Right atrium auricular region (tissue), 2 donors: ENCODE measurements around the gene SLC8A3. TPM values are rescaled to one million over a fixed set of nuclear protein-coding genes. Genes with fewer than 3 reads are reported as not detected.

ENCODE experiments used
- DNase-seq: peaks from one replicate; pipeline ENCODE4 v3.0.0-alpha.2; 2019; ENCODE audit warnings: low spot score
- H3K27ac ChIP-seq, 2 donors: fragments of 200-600 bp; sonication (generic); 1 replicate in 1 of 2; 2 replicates in 1 of 2; pipeline ENCODE4 v1.5.1; 2016 to 2019
- H3K27me3 ChIP-seq, 2 donors: fragments of 200-600 bp; sonication (generic); one replicate each; pipeline versions ENCODE4 v1.5.1 to v1.6.0; 2017 to 2019
- H3K36me3 ChIP-seq: fragments of 200-600 bp; sonication (generic); one replicate; pipeline ENCODE4 v1.5.1; 2016
- H3K4me1 ChIP-seq, 2 donors: fragments of 200-600 bp; sonication (generic); one replicate each; pipeline versions ENCODE4 v1.5.1 to v1.6.0; 2017 to 2019
- H3K4me3 ChIP-seq, 2 donors: fragments of 200-600 bp; sonication (generic); 1 replicate in 1 of 2; 2 replicates in 1 of 2; pipeline ENCODE4 v1.5.1; 2017 to 2019; ENCODE audit warnings: mild to moderate bottlenecking in 1 of 2, moderate library complexity in 1 of 2
- H3K9me3 ChIP-seq, 2 donors: fragments of 200-600 bp; sonication (generic); one replicate each; pipeline ENCODE4 v1.5.1; 2019
- CTCF ChIP-seq, 2 donors: fragments of 200-600 bp; sonication (generic); IDR thresholded peaks; one replicate each; pipeline ENCODE4 v1.5.1; 2019; ENCODE audit warnings: antibody characterized with exemption in 2 of 2
- total RNA-seq, 2 donors: library from RNA; depleted of rRNA; stranded (reverse); fragments of >200 nt; gene quantifications; one replicate each; pipeline ENCODE4 v1.1.0, GENCODE V29; 2016

Gene SLC8A3
- total RNA-seq, 2 donors from 2014 or later = 1.3 to 1.4 TPM

GRCh38 chr14:70034257-70034656 is 154.5 kb downstream of the SLC8A3 start:
- no peak for TF ChIP-seq CTCF (IDR thresholded peaks at IDR 0.05)
- H3K27ac ChIP-seq = no peak overlapping the region
- no peaks in the 10 kb centered on the region for H3K9me3 ChIP-seq
- no peak overlapping the region for H3K4me3 ChIP-seq
- DNase-seq = no peak
- no peaks in the 10 kb centered on the region for H3K36me3 ChIP-seq
- no peaks in the 10 kb centered on the region for H3K4me1 ChIP-seq
- H3K27me3 ChIP-seq = no peaks in the 10 kb centered on the region

- Histone ChIP-seq H3K27me3 (no peaks in the 10 kb centered on the region), H3K4me3 (no peak overlapping the region)
Observed at GRCh38 chr14:70033561-70033960, 155.2 kb downstream of the SLC8A3 start.

DNA sequence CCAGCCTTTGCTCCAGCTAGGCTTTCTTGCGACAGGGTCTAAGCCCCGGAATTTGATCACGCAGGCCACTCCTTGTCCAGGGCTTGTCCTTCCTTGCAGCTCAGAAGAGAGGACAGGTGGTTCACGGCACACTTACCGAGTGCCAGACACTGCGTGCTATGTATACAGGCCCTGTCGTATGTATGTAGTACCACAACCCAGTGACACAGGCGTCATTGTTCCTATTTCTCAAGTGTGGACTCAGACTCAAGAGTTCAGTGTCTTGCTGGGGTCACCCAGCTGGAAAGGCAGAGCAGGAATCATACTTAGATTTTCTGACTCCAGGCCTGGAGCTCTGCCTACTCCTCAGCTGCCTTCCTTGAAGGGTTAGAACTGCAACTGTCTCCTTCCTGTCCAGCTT is 155.6 kb downstream of the SLC8A3 start:
- H3K36me3 ChIP-seq = no peaks in the 10 kb centered on the region
- no peaks in the 10 kb centered on the region for H3K27me3 ChIP-seq
- DNase-seq = no peak
- H3K4me1 ChIP-seq = no peaks in the 10 kb centered on the region
- no peaks in the 10 kb centered on the region for H3K9me3 ChIP-seq
- H3K27ac ChIP-seq = no peak overlapping the region
- no peak overlapping the region for H3K4me3 ChIP-seq
- no peak for TF ChIP-seq CTCF (IDR thresholded peaks at IDR 0.05)

More at GRCh38 chr14:70033561-70033960, 155.2 kb downstream of the SLC8A3 start:
- no peak for TF ChIP-seq CTCF (IDR thresholded peaks at IDR 0.05)
- Histone ChIP-seq H3K36me3 (no peaks in the 10 kb centered on the region), H3K9me3 (no peaks in the 10 kb centered on the region), H3K27ac (no peak overlapping the region), H3K4me1 (no peaks in the 10 kb centered on the region)
- no peak for DNase-seq

- Histone ChIP-seq H3K27me3 (no peaks in the 10 kb centered on the region), H3K4me3 (no peak overlapping the region)
Observed at GRCh38 chr14:70032447-70032846, 156.3 kb downstream of the SLC8A3 start.

DNA sequence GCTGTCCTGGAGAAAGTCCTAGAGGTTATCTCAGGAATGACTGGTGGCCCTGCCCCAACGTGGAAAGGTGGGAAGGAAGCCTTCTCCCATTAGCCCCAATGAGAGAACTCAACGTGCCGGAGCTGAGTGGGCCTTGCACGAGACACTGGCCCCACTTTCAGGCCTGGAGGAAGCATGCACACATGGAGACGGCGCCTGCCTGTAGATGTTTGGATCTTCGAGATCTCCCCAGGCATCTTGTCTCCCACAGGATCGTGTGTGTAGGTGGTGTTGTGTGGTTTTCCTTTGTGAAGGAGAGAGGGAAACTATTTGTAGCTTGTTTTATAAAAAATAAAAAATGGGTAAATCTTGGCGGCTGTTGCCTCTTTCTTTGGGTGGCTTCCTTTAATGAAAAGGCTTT is 156.7 kb downstream of the SLC8A3 start:
- Histone ChIP-seq H3K4me3 (no peak overlapping the region), H3K36me3 (no peaks in the 10 kb centered on the region), H3K4me1 (no peaks in the 10 kb centered on the region), H3K27ac (no peak overlapping the region), H3K27me3 (no peaks in the 10 kb centered on the region), H3K9me3 (no peaks in the 10 kb centered on the region)
- DNase-seq = no peak
- no peak for TF ChIP-seq CTCF (IDR thresholded peaks at IDR 0.05)

More at GRCh38 chr14:70032447-70032846, 156.3 kb downstream of the SLC8A3 start:
- Histone ChIP-seq H3K27ac (no peak overlapping the region), H3K36me3 (no peaks in the 10 kb centered on the region), H3K4me1 (no peaks in the 10 kb centered on the region), H3K9me3 (no peaks in the 10 kb centered on the region)
- TF ChIP-seq CTCF (IDR thresholded peaks at IDR 0.05) = no peak
- no peak for DNase-seq
